ENCODE results near the gene S100A13. TPM values are rescaled to one million over a fixed set of nuclear protein-coding genes. Genes with fewer than 3 reads are reported as not detected.
A peak's percentile ranks its signal among the peaks of the same experiment; 100 is the strongest.

Gene S100A13
- total RNA-seq, 4 donors from 2014 or later = 219 to 545 (median 343) TPM

DNA sequence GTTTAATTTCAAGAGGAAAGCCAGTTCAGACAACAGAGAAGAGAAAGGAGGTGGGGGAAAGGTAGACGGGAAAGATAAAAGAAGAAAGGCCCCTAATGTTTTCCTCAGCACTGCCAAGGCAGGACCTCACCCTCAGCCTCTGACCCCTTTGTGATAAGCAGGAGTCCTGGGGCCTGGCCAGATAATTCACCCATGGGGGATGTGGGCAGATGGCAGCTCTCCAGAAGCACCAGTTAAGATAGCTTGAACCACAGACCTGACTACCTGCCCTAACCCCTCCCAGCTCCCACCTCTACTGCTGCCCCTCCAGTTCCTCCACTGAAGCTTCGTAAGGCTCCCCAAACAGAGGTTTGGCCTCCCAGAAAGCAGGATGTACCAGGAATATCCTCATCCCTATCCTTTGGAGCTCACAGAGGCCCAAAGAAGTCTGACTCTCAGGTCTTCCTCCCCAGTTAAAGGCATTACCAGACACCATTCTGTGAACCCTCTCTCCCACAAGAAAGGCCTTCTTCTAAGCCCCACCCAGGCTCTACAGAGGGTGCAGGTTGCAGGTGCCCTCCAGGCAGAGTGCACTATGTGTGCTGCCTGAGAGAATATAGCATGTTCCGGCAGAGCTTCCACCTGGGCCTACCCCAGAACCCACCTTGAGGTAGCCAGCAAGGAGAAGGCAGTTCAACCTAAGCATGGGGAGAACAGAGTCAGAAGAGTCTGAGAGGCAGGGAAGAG is 22.0 kb upstream of the S100A13 start:
- no peak for TF ChIP-seq POLR2A (IDR thresholded peaks at IDR 0.05)
- TF ChIP-seq, protein P1, sequence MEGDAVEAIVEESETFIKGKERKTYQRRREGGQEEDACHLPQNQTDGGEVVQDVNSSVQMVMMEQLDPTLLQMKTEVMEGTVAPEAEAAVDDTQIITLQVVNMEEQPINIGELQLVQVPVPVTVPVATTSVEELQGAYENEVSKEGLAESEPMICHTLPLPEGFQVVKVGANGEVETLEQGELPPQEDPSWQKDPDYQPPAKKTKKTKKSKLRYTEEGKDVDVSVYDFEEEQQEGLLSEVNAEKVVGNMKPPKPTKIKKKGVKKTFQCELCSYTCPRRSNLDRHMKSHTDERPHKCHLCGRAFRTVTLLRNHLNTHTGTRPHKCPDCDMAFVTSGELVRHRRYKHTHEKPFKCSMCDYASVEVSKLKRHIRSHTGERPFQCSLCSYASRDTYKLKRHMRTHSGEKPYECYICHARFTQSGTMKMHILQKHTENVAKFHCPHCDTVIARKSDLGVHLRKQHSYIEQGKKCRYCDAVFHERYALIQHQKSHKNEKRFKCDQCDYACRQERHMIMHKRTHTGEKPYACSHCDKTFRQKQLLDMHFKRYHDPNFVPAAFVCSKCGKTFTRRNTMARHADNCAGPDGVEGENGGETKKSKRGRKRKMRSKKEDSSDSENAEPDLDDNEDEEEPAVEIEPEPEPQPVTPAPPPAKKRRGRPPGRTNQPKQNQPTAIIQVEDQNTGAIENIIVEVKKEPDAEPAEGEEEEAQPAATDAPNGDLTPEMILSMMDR (IDR thresholded peaks at IDR 0.05) = no peak
- no peaks in the 10 kb centered on the region for H3K27me3 ChIP-seq
- intact Hi-C loops (cut with DNase I) = no loop called here
- no peaks in the 10 kb centered on the region for H3K9me3 ChIP-seq
- WGBS, 2 donors = 63 to 67% methylated on average over 2 to 3 of the region's 3 CpGs
- DNase-seq = no peak
- no peak overlapping the region for H3K4me3 ChIP-seq (replicated peaks in 1 of 3)
- peak overlapping the region; percentile 10 to 64 (median 46) for H3K27ac ChIP-seq
- peaks cover 12 to 16% of the 10 kb centered on the region in 2 donors for H3K36me3 ChIP-seq
- peaks cover 21 to 46% of the 10 kb centered on the region in 2 donors for H3K4me1 ChIP-seq

DNA sequence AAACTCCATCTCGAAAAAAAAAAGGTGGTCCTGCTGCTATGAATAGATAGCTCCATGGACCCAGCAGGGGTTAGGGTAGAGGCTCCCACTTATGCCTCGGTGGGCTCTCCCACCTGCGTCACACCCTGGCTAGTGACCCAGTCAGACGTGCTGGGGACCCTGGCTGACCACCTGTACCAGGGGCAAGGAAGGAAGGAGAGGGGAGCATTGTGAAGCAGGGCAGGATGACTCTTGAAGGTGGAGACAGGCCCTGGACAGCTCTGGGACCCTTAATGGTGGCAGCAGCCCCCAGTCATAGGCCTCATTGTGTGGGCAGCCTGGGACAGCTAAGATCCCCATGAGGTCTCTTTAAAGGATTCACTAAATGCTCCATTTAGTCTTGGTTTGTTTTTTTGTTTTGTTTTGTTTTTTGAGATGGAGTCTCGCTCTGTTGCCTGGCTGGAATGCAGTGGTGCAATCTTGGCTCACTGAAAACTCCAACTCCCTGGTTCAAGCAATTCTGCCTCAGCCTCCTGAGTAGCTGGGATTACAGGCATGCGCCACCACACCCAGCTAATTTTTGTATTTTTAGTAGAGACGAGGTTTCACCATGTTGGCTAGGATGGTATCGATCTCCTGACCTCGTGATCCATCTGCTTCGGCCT is 20.8 kb upstream of the S100A13 start:
- no peak overlapping the region for H3K4me3 ChIP-seq (replicated peaks in 1 of 3)
- H3K27ac ChIP-seq = peak overlapping the region; percentile 40 to 73 (median 70)
- H3K27me3 ChIP-seq = no peaks in the 10 kb centered on the region
- intact Hi-C loops (cut with DNase I) = no loop called here
- WGBS, 2 donors = 67 to 70% methylated on average over 10 of the region's 10 CpGs
- DNase-seq = peak; percentile 58 to 73
- peaks cover 20 to 24% of the 10 kb centered on the region in 2 donors for H3K36me3 ChIP-seq
- peaks cover 21 to 43% of the 10 kb centered on the region in 2 donors for H3K4me1 ChIP-seq
- no peaks in the 10 kb centered on the region for H3K9me3 ChIP-seq
- TF ChIP-seq POLR2A (IDR thresholded peaks at IDR 0.05) = no peak
- TF ChIP-seq, protein P1 (IDR thresholded peaks at IDR 0.05) = no peak

DNA sequence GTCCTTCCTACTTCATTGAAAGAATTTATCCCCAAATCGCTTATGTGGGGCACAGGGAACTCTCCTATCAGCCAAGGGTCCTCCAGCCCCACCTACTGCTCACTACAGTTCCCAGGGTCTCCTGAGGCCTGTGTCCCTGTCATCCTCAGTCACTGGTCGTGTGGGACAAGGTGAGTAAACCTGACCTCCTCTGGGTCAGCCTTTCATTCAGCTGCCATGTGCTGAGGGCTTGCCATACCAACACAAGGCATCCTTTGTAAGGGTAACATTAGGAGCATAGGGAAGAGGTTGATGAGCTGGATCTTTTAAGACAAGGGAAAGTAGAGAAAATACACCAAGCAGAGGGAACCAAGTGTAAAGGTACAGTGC is 20.0 kb upstream of the S100A13 start:
- Histone ChIP-seq H3K27me3 (no peaks in the 10 kb centered on the region), H3K27ac (peak overlapping the region in 2 of 3 donors; percentile 70 to 73), H3K4me3 (replicated peaks in 1 of 3) (no peak overlapping the region), H3K36me3 (peaks cover 28 to 32% of the 10 kb centered on the region in 2 donors), H3K9me3 (no peaks in the 10 kb centered on the region), H3K4me1 (peaks cover 21 to 35% of the 10 kb centered on the region in 2 donors)
- intact Hi-C loops (cut with DNase I) = no loop called here
- DNase-seq = no peak
- WGBS, 2 donors = 50 to 58% methylated on average over 2 of the region's 2 CpGs
- TF ChIP-seq POLR2A (IDR thresholded peaks at IDR 0.05) = no peak
- TF ChIP-seq, protein P1 (IDR thresholded peaks at IDR 0.05) = no peak

DNA sequence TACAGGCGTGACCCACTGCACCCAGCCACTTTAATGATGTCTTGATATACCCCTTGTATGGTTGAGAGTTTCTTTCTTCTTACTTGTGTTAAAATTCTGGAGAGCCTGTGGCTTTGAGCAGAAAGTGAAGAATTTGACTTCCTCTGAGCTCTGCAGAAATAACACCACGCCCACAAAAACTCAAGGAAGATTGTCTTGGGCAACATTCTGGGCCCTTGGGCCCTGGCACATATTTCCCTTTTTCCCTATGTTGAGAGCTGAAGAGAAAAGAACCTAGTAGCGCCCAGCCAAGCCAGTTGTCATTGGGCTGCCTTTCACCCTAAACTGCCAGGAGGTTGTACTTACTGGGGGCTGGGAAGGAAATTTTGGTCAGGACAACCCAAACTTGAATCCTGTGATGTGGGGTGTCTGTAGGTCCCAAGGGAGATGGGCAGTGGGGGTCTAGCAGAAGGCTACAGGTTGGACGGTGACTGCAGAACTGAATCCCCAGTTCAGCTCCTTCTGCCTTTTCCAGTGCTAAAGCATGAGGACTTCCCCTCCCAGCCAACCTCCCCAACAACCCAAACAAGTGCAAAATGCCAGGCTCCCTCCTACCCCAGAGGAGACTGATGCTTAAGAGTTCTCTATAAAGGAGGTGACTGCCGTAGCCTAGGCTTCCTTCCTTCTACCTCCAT is 19.5 kb upstream of the S100A13 start:
- peaks cover 33 to 37% of the 10 kb centered on the region in 2 donors for H3K36me3 ChIP-seq
- WGBS, 2 donors = 86 to 93% methylated on average over 5 of the region's 5 CpGs
- TF ChIP-seq, protein P1 (IDR thresholded peaks at IDR 0.05) = no peak
- TF ChIP-seq POLR2A (IDR thresholded peaks at IDR 0.05) = no peak

More for the DNA sequence above, 19.5 kb upstream of the S100A13 start:
- Histone ChIP-seq H3K4me1 (peaks cover 21 to 35% of the 10 kb centered on the region in 2 donors), H3K27ac (peak overlapping the region in 2 of 3 donors; percentile 70 to 73), H3K27me3 (no peaks in the 10 kb centered on the region), H3K4me3 (replicated peaks in 1 of 3) (no peak overlapping the region), H3K9me3 (no peaks in the 10 kb centered on the region)
- peak in 1 of 2 donors; percentile 29 for DNase-seq
- intact Hi-C loops (cut with DNase I) = no loop called here

Data from thyroid gland (tissue), 4 donors.